Measurements from ENCODE around the gene SNX1.

Gene SNX1

DNA sequence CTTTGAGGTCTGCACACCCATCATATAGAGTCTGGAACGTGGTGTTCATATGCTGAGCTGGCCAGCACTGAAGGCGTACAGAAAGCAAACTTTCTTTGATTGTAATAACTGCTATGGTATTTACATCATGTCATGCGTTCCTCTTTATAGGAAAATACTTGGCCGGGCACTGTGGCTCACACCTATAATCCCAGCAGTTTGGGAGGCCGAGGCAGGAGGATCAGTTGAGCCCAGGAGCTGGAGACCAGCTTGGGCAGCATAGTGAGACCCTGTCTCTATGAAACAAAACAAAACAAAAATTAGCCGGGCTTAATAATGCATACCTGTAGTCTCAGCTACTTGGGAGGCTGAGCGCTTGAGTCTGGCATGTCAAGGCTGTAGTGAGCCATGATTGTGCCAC, 52.4 kb downstream of the SNX1 start:
- DNase-seq (ENCODE audit: low read depth) = no peak
- H3K4me3 ChIP-seq (replicated peaks; ENCODE audit: low read depth, low read length) = no peak overlapping the region
- TF ChIP-seq, protein P1, sequence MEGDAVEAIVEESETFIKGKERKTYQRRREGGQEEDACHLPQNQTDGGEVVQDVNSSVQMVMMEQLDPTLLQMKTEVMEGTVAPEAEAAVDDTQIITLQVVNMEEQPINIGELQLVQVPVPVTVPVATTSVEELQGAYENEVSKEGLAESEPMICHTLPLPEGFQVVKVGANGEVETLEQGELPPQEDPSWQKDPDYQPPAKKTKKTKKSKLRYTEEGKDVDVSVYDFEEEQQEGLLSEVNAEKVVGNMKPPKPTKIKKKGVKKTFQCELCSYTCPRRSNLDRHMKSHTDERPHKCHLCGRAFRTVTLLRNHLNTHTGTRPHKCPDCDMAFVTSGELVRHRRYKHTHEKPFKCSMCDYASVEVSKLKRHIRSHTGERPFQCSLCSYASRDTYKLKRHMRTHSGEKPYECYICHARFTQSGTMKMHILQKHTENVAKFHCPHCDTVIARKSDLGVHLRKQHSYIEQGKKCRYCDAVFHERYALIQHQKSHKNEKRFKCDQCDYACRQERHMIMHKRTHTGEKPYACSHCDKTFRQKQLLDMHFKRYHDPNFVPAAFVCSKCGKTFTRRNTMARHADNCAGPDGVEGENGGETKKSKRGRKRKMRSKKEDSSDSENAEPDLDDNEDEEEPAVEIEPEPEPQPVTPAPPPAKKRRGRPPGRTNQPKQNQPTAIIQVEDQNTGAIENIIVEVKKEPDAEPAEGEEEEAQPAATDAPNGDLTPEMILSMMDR (IDR thresholded peaks at IDR 0.05; ENCODE audit: low read length, missing control alignments) = no peak

DNA sequence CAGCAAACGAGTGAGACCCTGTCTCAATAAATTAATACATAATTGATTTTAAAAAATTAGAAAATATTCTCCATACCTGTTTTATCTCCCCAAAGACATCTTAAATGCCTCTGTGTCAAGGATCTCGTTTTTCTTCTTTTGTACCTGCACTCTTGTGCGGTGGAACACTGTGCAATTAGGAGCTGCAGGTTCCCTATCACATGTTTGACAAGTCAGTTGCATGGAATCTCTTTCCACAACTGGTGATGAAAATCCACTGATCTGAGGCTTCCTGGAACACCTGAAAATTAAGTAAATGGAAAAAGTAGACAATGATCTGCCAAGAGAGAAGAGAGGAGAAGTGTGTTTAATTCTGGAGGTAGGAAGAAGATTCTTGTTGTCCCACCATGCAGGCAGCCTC, 52.8 kb downstream of the SNX1 start:
- no peak for DNase-seq (ENCODE audit: low read depth)
- TF ChIP-seq, protein P1 (IDR thresholded peaks at IDR 0.05; ENCODE audit: low read length, missing control alignments) = no peak
- no peak overlapping the region for H3K4me3 ChIP-seq (replicated peaks; ENCODE audit: low read depth, low read length)

DNA sequence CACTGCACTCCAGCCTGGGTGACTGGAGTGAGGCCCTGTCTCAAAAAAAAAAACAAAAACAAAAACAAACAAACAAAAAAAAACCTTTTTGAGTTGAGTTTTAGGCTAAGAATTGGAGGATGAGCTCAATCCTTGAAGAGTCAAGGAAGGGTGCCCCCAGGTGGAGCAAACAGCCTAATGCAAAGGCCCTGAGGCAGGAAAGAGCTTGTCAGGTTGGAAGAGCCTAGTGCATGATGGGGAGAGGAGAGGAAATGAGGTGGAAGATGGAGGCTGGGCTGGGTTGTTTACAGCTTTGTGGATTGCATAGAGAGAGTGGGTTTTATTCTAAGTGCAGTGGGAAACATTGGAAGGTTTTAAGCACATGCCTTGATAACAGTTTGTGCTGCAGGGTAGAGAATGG, 53.6 kb downstream of the SNX1 start:
- TF ChIP-seq, protein P1 (IDR thresholded peaks at IDR 0.05; ENCODE audit: low read length, missing control alignments) = peak; percentile 12
- no peak overlapping the region for H3K4me3 ChIP-seq (replicated peaks; ENCODE audit: low read depth, low read length)
- no peak for DNase-seq (ENCODE audit: low read depth)

DNA sequence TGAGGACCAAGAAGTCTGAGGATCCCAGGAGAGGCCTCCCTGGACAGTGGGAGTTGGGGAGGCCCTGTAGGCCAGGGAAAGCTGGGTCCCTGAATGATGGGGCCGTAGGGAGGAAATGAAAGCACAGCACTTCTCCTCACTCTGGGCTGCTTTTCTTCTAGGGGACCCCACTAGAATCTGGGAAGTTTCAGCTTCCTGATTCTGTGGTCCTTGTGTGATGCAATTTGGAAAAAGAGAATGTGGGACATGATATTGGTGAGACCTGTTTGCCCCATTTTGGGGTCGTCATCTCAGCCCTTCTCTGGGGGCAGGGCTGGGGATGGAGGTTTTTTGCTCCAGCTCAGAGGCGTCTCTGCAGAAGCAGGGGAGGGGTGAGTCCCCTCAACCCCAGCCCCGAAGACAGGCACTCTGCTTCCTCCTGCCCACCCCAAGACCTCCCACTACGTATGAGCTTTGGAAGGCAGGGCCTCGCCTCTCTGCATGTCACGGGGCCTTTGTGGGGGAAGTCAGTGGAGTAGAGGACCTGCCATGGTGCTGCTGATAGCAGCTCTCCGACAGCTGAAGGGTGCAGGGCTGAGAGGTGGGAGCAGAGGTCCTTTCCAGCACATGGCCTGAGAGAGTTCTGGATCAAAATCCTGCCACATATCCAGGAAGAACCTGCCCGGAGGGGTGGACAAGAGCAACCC, 54.3 kb downstream of the SNX1 start:
- DNase-seq (ENCODE audit: low read depth) = no peak
- TF ChIP-seq, protein P1 (IDR thresholded peaks at IDR 0.05; ENCODE audit: low read length, missing control alignments) = no peak
- no peak overlapping the region for H3K4me3 ChIP-seq (replicated peaks; ENCODE audit: low read depth, low read length)

DNA sequence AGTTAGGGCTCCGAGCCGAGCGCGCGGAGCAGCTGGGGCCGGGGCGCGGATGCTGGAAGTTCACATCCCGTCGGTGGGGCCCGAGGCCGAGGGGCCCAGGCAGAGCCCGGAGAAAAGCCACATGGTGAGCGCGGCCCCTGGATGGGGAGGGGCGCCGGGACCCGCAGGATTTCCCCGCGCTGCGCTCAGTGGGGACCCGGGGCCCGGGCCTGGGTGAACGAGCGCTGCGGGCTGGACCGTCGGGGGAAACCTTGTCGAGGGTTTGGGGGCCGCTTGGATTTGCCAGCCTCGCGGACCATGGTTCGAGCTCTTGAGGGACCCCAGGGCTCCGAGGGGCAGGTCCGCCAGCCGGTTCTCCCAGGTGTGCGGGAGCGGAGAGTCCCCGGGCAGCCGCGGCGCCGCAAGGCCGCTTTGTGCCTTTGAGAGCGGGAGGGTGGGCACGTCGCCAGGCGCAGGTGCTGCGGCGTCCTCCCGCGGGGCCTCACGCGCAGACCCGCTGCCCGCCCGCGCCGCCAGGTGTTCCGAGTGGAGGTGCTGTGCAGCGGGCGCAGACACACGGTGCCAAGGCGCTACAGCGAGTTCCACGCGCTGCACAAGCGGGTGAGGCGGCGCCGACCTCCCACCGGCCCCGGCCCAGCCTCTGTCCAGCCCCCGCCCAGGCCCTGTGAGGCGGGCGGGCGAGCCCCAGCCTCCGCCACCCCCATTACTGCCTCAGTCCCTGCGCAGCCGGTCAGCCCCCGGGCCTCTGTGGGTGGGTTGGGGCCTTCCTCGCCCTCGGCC, 56.1 kb downstream of the SNX1 start, which contains the start of gene SNX22:
Gene SNX22, plus strand, starts transcription at position 5 of the 780 bp plus-strand sequence. Its CDS starts 45 bp downstream, at position 50.
- H3K4me3 ChIP-seq (replicated peaks; ENCODE audit: low read depth, low read length) = peak within 1 kb of the TSS; percentile 52

DNA sequence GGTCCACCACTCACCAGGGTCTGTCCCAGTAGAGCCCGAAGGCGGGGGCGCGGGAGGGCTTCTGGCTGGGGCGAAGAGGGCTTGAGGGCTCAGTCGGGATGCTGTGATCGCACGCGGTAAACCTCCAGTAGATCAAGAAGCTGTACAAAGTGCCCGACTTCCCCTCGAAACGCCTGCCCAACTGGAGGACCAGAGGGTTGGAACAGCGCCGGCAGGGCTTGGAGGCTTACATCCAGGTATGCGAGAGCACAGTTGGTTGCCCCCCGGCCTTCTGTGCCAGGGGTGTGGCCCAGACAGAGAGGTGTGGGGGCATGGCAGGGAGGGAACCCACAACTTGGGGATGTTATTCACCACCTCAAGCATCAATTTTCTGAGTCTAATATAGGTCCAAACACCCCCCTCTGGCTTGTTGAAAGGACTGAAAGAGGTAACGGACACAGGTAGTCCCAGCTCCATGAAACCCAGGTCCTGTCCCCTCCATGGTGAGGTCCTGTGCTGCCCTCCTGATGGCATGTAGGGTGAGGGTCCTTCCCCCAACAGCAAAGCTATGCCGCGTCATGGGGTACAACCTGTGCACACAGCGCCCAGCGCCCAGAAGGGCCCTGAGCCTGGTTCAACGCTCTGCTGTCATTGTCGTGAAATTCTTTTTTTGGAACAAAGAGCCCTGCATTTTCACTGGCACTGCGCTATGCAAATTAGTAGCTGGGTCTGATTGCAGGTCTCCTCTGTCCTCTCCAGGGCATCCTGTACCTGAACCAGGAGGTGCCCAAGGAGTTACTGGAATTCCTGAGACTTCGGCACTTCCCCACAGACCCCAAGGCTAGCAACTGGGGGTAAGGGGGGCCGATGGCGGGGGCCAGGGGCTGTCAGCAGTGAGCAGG, 57.0 kb downstream of the SNX1 start:
- H3K4me3 ChIP-seq (replicated peaks; ENCODE audit: low read depth, low read length) = no peak overlapping the region
- TF ChIP-seq, protein P1 (IDR thresholded peaks at IDR 0.05; ENCODE audit: low read length, missing control alignments) = no peak
- no peak for DNase-seq (ENCODE audit: low read depth)

More for the DNA sequence above, 56.1 kb downstream of the SNX1 start, which contains the start of gene SNX22:
- TF ChIP-seq, protein P1 (IDR thresholded peaks at IDR 0.05; ENCODE audit: low read length, missing control alignments) = no peak
- no peak for DNase-seq (ENCODE audit: low read depth)

Measured in fibroblast of pulmonary artery (primary cell).